ENCODE measurements around the gene SMCO2.

- TF ChIP-seq POLR2A (IDR thresholded peaks at IDR 0.05; ENCODE audit: low read depth, low read length) (no peak), TAF1 (IDR thresholded peaks at IDR 0.05; ENCODE audit: low read depth, low read length) (no peak), POLR2AphosphoS5 (IDR thresholded peaks at IDR 0.05; ENCODE audit: low read depth, low read length) (no peak), SPI1 (IDR thresholded peaks at IDR 0.05; ENCODE audit: low read depth, low read length) (no peak)
Observed at GRCh38 chr12:27449026-27449425, 2.5 kb downstream of the SMCO2 start.

Measured in GM12891 (cell line).